HUES48 (cell line): ENCODE measurements around the gene RAB40C.

Source experiments
- H3K27ac ChIP-seq: one replicate; pipeline ENCODE4 v1.7.0; 2013; ENCODE audit warnings: low read depth, low read length, inconsistent platforms
- H3K27me3 ChIP-seq: 2 replicates; pipeline ENCODE4 v1.6.1; 2013; ENCODE audit warnings: mild to moderate bottlenecking, low read length; ENCODE audit not compliant: control insufficient read depth, insufficient read depth
- H3K36me3 ChIP-seq: 2 replicates; pipeline ENCODE4 v1.6.1; 2013; ENCODE audit warnings: low read length; ENCODE audit not compliant: control insufficient read depth, insufficient read depth
- H3K4me1 ChIP-seq: 2 replicates; pipeline ENCODE4 v1.6.1; 2013; ENCODE audit warnings: mild to moderate bottlenecking, low read length; ENCODE audit not compliant: control insufficient read depth, insufficient read depth
- H3K4me3 ChIP-seq: 2 replicates; pipeline ENCODE4 v1.5.1; 2013; ENCODE audit warnings: mild to moderate bottlenecking, low read depth, low read length
- H3K9ac ChIP-seq: 2 replicates; pipeline ENCODE4 v1.6.1; 2013; ENCODE audit warnings: mild to moderate bottlenecking, low read depth, low read length, moderate library complexity
- H3K9me3 ChIP-seq: 2 replicates; pipeline ENCODE4 v1.6.1; 2013; ENCODE audit warnings: low read length; ENCODE audit not compliant: control insufficient read depth, insufficient read depth

The RAB40C gene

GRCh38 chr16:622920-623280 lies 33.0 kb downstream of the RAB40C start:
- Histone ChIP-seq H3K36me3 (peaks cover 12% of the 10 kb centered on the region; the same call in 1 of the 2 replicates), H3K27ac (no peak overlapping the region)

GRCh38 chr16:624526-625070 lies 34.7 kb downstream of the RAB40C start:
- no peaks in the 10 kb centered on the region for H3K27me3 ChIP-seq
- peaks cover 12% of the 10 kb centered on the region; the same call in 1 of the 2 replicates for H3K36me3 ChIP-seq
- no peaks in the 10 kb centered on the region for H3K9me3 ChIP-seq
- H3K27ac ChIP-seq = no peak overlapping the region
- H3K4me3 ChIP-seq = no peak overlapping the region
- H3K9ac ChIP-seq = no peak overlapping the region
- peaks cover 9% of the 10 kb centered on the region for H3K4me1 ChIP-seq

More at GRCh38 chr16:622920-623280, 33.0 kb downstream of the RAB40C start:
- Histone ChIP-seq H3K27me3 (no peaks in the 10 kb centered on the region), H3K9me3 (no peaks in the 10 kb centered on the region), H3K4me1 (no peaks in the 10 kb centered on the region), H3K9ac (no peak overlapping the region), H3K4me3 (no peak overlapping the region)

GRCh38 chr16:625117-625976 lies 35.5 kb downstream of the RAB40C start:
- Histone ChIP-seq H3K27ac (no peak overlapping the region), H3K27me3 (no peaks in the 10 kb centered on the region), H3K9ac (no peak overlapping the region), H3K36me3 (peaks cover 12% of the 10 kb centered on the region; the same call in 1 of the 2 replicates), H3K9me3 (no peaks in the 10 kb centered on the region), H3K4me3 (no peak overlapping the region), H3K4me1 (peaks cover 16% of the 10 kb centered on the region)

GRCh38 chr16:625977-626765 lies 36.3 kb downstream of the RAB40C start:
- Histone ChIP-seq H3K4me1 (peaks cover 22% of the 10 kb centered on the region), H3K36me3 (peaks cover 12% of the 10 kb centered on the region; the same call in 1 of the 2 replicates), H3K4me3 (no peak overlapping the region), H3K27me3 (no peaks in the 10 kb centered on the region), H3K27ac (no peak overlapping the region), H3K9me3 (no peaks in the 10 kb centered on the region), H3K9ac (no peak overlapping the region)

GRCh38 chr16:626787-627453 lies 37.1 kb downstream of the RAB40C start:
- no peak overlapping the region for H3K27ac ChIP-seq
- H3K4me1 ChIP-seq = peaks cover 22% of the 10 kb centered on the region
- H3K36me3 ChIP-seq = peaks cover 12% of the 10 kb centered on the region; the same call in 1 of the 2 replicates
- H3K9ac ChIP-seq = no peak overlapping the region
- no peak overlapping the region for H3K4me3 ChIP-seq
- H3K9me3 ChIP-seq = no peaks in the 10 kb centered on the region
- H3K27me3 ChIP-seq = no peaks in the 10 kb centered on the region

GRCh38 chr16:627454-628239 lies 37.8 kb downstream of the RAB40C start:
- Histone ChIP-seq H3K4me3 (no peak overlapping the region), H3K36me3 (peaks cover 12% of the 10 kb centered on the region; the same call in 1 of the 2 replicates), H3K27me3 (no peaks in the 10 kb centered on the region), H3K27ac (no peak overlapping the region), H3K9ac (no peak overlapping the region), H3K9me3 (no peaks in the 10 kb centered on the region), H3K4me1 (peaks cover 22% of the 10 kb centered on the region)

- Histone ChIP-seq H3K27ac (no peak overlapping the region), H3K9me3 (no peaks in the 10 kb centered on the region), H3K9ac (no peak overlapping the region), H3K36me3 (peaks cover 18% of the 10 kb centered on the region), H3K4me3 (no peak overlapping the region), H3K27me3 (no peaks in the 10 kb centered on the region), H3K4me1 (peaks cover 22% of the 10 kb centered on the region)
Observed at GRCh38 chr16:628321-629061, 38.6 kb downstream of the RAB40C start.

GRCh38 chr16:629185-629832 lies 39.4 kb downstream of the RAB40C start:
- no peak overlapping the region for H3K9ac ChIP-seq

GRCh38 chr16:629833-630248 lies 40.0 kb downstream of the RAB40C start:
- Histone ChIP-seq H3K27ac (peak overlapping the region; percentile 83), H3K9me3 (no peaks in the 10 kb centered on the region), H3K4me1 (peaks cover 22% of the 10 kb centered on the region), H3K27me3 (no peaks in the 10 kb centered on the region), H3K36me3 (peaks cover 29% of the 10 kb centered on the region), H3K9ac (0 out of 2 replicates have a peak overlapping the region, but pooled peaks have one; percentile 30), H3K4me3 (no peak overlapping the region; the same call in 1 of the 2 replicates)

More at GRCh38 chr16:629185-629832, 39.4 kb downstream of the RAB40C start:
- no peaks in the 10 kb centered on the region for H3K9me3 ChIP-seq
- H3K4me3 ChIP-seq = no peak overlapping the region
- no peaks in the 10 kb centered on the region for H3K27me3 ChIP-seq
- peaks cover 26% of the 10 kb centered on the region for H3K36me3 ChIP-seq
- H3K27ac ChIP-seq = peak overlapping the region; percentile 83
- peaks cover 22% of the 10 kb centered on the region for H3K4me1 ChIP-seq
